ENCODE measurements around the gene HNRNPC.

Gene HNRNPC

DNA sequence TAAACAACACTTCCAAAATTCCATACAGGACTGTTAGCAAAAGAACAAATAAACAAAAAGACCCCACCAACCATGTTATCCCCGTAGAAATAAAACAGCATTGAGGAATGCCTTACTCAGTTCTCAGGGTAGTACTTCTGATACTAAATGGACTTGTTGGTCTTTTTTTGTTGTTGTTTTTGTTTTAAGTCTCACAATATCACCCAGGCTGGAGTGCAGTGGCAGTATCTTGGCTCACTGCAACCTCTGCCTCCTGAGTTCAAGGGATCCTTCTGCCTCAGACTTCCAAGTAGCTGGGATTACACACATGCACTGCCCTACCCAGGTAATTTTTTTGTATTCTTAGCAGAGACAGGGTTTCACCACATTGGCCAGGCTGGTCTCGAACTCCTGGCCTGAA is 17.1 kb downstream of the HNRNPC start:
- TF ChIP-seq ZFX (IDR thresholded peaks at IDR 0.05; ENCODE audit: borderline replicate concordance), result no peak
- TF ChIP-seq, protein P1, sequence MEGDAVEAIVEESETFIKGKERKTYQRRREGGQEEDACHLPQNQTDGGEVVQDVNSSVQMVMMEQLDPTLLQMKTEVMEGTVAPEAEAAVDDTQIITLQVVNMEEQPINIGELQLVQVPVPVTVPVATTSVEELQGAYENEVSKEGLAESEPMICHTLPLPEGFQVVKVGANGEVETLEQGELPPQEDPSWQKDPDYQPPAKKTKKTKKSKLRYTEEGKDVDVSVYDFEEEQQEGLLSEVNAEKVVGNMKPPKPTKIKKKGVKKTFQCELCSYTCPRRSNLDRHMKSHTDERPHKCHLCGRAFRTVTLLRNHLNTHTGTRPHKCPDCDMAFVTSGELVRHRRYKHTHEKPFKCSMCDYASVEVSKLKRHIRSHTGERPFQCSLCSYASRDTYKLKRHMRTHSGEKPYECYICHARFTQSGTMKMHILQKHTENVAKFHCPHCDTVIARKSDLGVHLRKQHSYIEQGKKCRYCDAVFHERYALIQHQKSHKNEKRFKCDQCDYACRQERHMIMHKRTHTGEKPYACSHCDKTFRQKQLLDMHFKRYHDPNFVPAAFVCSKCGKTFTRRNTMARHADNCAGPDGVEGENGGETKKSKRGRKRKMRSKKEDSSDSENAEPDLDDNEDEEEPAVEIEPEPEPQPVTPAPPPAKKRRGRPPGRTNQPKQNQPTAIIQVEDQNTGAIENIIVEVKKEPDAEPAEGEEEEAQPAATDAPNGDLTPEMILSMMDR (IDR thresholded peaks at IDR 0.05), result no peak
- no peak overlapping the region for H3K27ac ChIP-seq

DNA sequence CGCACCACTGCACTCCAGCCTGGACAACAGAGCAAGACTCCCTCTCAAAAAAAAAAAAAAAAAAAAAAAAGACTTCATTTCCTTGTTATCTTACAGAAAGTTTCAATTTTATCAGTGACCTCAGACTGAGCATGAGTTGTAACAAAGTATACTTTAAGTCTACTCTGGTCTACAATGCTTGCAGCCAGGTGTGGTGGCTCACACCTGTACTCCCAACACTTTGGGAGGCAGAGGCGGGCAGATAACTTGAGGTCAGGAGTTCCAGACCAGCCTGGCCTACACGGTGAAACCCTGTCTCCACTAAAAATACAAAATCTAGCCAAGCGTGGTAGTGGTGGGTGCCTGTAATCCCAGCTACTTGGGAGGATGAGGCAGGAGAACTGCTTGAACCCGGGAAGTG is 18.0 kb downstream of the HNRNPC start:
- no peak overlapping the region for H3K27ac ChIP-seq
- TF ChIP-seq ZFX (IDR thresholded peaks at IDR 0.05; ENCODE audit: borderline replicate concordance), result no peak
- TF ChIP-seq, protein P1 (IDR thresholded peaks at IDR 0.05), result no peak

DNA sequence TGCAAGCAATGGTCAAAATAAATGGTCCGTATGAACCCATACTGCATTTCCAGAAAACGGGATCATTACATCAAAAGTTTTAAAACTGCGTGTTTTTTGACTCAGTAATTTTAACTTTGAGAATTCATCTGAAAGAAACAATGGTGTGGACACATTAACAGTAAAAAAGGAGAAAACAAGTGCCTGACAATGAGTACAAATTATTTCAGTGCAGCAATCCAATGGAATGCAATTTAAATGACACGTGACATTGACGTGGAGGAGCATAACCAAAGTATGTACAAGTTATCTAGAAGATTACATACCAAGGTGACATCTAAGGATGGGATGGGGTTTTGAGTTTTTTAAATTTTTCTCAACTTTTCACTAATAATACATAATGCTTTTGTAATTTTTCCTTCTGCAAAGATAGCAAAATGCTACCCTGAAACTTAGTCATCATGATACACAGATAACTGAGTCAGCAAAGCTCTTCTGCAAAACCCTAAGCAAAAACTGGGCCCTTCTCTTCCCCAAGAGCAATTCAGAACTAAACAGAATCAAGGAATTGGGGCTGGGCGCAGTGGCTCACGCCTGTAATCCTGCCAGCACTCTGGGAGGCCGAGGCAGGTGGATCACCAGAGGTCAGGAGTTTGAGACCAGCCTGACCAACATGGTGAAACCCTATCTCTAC is 20.4 kb downstream of the HNRNPC start:
- H3K27ac ChIP-seq, result 0 out of 2 replicates have a peak overlapping the region, but pooled peaks have one; percentile 21
- TF ChIP-seq ZFX (IDR thresholded peaks at IDR 0.05; ENCODE audit: borderline replicate concordance), result no peak
- TF ChIP-seq, protein P1 (IDR thresholded peaks at IDR 0.05), result no peak

DNA sequence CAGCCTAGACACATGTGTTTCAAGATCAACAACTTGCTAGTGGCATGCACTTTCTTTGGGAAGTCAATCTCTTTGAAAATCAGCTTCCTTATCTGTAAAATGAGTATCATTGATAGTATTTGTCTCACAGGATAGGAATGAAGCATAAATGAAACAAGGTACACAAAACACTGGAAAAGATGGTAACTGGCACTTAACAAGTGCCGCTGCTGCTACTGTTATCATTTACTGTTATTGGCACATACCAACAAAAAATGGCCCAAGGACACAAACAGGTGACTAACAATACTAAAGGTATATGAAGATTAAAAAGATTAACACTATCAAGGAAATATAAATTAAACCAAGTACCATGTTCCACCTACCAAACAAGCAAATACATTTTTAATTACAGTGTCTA is 20.9 kb downstream of the HNRNPC start:
- H3K27ac ChIP-seq, result peak overlapping the region; percentile 21; the same call in 1 of the 2 replicates
- TF ChIP-seq ZFX (IDR thresholded peaks at IDR 0.05; ENCODE audit: borderline replicate concordance), result no peak
- TF ChIP-seq, protein P1 (IDR thresholded peaks at IDR 0.05), result no peak

DNA sequence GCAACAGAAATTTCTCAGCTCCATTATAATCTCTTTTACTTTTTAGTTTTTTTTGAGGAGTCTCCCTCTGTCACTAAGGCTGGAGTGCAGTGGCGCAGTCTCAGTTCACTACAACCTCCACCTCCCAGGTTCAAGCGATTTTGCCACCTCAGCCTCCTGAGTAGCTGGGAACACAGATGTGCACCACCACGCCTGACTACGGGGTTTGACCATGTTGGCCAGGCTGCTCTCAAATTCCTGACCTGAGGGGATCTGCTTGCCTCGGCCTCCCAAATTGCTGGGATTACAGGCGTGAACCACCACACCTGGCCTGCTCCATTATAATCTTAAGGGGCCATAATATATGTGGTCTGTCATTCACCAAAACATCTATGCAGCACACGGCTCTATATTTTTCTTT is 23.4 kb downstream of the HNRNPC start:
- TF ChIP-seq, protein P1 (IDR thresholded peaks at IDR 0.05), result no peak
- TF ChIP-seq ZFX (IDR thresholded peaks at IDR 0.05; ENCODE audit: borderline replicate concordance), result no peak
- H3K27ac ChIP-seq, result peak overlapping the region; percentile 21

DNA sequence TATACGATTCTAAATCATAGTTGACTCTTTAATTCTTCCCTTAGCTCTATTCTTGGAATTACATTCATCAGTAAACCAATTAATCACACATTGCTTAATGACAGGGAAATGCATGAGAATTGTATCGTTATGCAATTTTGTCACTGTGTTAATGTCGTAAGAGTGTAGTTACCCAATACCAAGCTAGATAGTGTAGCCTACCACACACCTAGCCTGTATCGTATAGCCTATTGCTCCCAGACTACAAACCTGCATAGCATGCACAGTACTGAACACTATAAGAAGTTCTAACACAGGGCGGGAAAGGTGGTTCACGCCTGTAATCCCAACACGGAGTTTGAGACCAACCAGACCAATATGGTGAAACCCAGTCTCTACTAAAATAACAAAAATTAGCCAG is 24.7 kb downstream of the HNRNPC start:
- no peak overlapping the region for H3K27ac ChIP-seq

More for the DNA sequence above, 24.7 kb downstream of the HNRNPC start:
- TF ChIP-seq, protein P1 (IDR thresholded peaks at IDR 0.05), result no peak
- no peak for TF ChIP-seq ZFX (IDR thresholded peaks at IDR 0.05; ENCODE audit: borderline replicate concordance)

Data from 22Rv1 (cell line).